Lower leg skin (tissue), 4 donors: ENCODE measurements around the gene ZNF776. TPM values are rescaled to one million over a fixed set of nuclear protein-coding genes. Genes with fewer than 3 reads are reported as not detected.

Experiments
- DNase-seq, 2 donors: peaks; one replicate each; pipeline ENCODE4 v3.0.0-alpha.2; 2019; ENCODE audit warnings: low spot score in 2 of 2
- H3K4me3 ChIP-seq: fragments of 200-600 bp; sonication (generic); 2 replicates; pipeline ENCODE4 v1.5.1; 2017; ENCODE audit warnings: mild to moderate bottlenecking, low read depth; ENCODE audit not compliant: poor library complexity, severe bottlenecking
- CTCF ChIP-seq, 3 donors: fragments of 450-650 bp; IDR thresholded peaks; one replicate each; pipeline ENCODE4 v1.5.1; 2016; ENCODE audit warnings: antibody characterized with exemption in 3 of 3, mild to moderate bottlenecking in 3 of 3, moderate library complexity in 2 of 3
- POLR2A ChIP-seq, 2 donors: fragments of 450-650 bp; IDR thresholded peaks; one replicate each; pipeline ENCODE4 v1.6.1; 2016 to 2017; ENCODE audit warnings: antibody characterized with exemption in 2 of 2, mild to moderate bottlenecking in 1 of 2, moderate library complexity in 1 of 2
- WGBS, 2 donors: methylation state at CpG; one replicate each; pipeline ENCODE4 v1.1.5; 2018; 5-methylcytosine and 5-hydroxymethylcytosine counted together
- intact Hi-C: fragments of 100-400 bp; cut with DNase I; formaldehyde crosslinking; loops from one replicate; pipeline ENCODE4 v1.15.0; 2023; ENCODE audit warnings: low total_unique reads
- total RNA-seq, 4 donors: library from RNA; depleted of rRNA; stranded (reverse); fragments of >200 nt; gene quantifications; one replicate each; pipeline ENCODE4 v1.1.0, GENCODE V29; 2016

Gene ZNF776
- total RNA-seq, 4 donors from 2014 or later, result 9.5 to 23.7 (median 13.0) TPM

- peak within 1 kb of the TSS; percentile 67 for H3K4me3 ChIP-seq
- DNase-seq, result peak; percentile 88 to 97
- WGBS, 2 donors, result 3 to 6% methylated on average over 29 to 52 of the region's 61 CpGs
- no peak for TF ChIP-seq CTCF (IDR thresholded peaks at IDR 0.05)
- no peak for TF ChIP-seq POLR2A (IDR thresholded peaks at IDR 0.05)
- intact Hi-C loops, result no loop called here
Measured at GRCh38 chr19:57769345-57770131, 22.9 kb downstream of the ZNF776 start, which contains the start of gene ZNF586. Gene ZNF586, plus strand, starts transcription at chr19:57769676. Its CDS starts 167 bp downstream, at chr19:57769843.

- intact Hi-C loops, result no loop called here
- H3K4me3 ChIP-seq, result no peak overlapping the region
- no peak for TF ChIP-seq CTCF (IDR thresholded peaks at IDR 0.05)
- TF ChIP-seq POLR2A (IDR thresholded peaks at IDR 0.05), result no peak
- DNase-seq, result no peak
- WGBS, 2 donors, result 88 to 94% methylated on average over 4 of the region's 4 CpGs
Measured at GRCh38 chr19:57771417-57771816, 24.8 kb downstream of the ZNF776 start.

- no peak for DNase-seq
- no peak overlapping the region for H3K4me3 ChIP-seq
- intact Hi-C loops, result no loop called here
- TF ChIP-seq POLR2A (IDR thresholded peaks at IDR 0.05) (no peak), CTCF (IDR thresholded peaks at IDR 0.05) (no peak)
- 87 to 96% methylated on average over 3 of the region's 3 CpGs for WGBS, 2 donors
Measured at GRCh38 chr19:57773488-57773887, 26.9 kb downstream of the ZNF776 start.

- 87 to 91% methylated on average over 6 of the region's 6 CpGs for WGBS, 2 donors
- H3K4me3 ChIP-seq, result no peak overlapping the region
- no peak for DNase-seq
- no peak for TF ChIP-seq POLR2A (IDR thresholded peaks at IDR 0.05)
- no peak for TF ChIP-seq CTCF (IDR thresholded peaks at IDR 0.05)
- intact Hi-C loops, result no loop called here
Measured at GRCh38 chr19:57776764-57777296, 30.2 kb downstream of the ZNF776 start.

- no peak for DNase-seq
- no peak overlapping the region for H3K4me3 ChIP-seq
- intact Hi-C loops, result no loop called here
- 98 to 99% methylated on average over 4 of the region's 4 CpGs for WGBS, 2 donors
- no peak for TF ChIP-seq CTCF (IDR thresholded peaks at IDR 0.05)
- TF ChIP-seq POLR2A (IDR thresholded peaks at IDR 0.05), result no peak
Measured at GRCh38 chr19:57778336-57778735, 31.7 kb downstream of the ZNF776 start.
